Activated effector memory CD4-positive, alpha-beta T cell treated with Interleukin-2 at 50 U/mL for 16 hours (primary cell): ENCODE results near the gene YLPM1.
"Not testable (repeated sequence)": the region's sequence is repeated elsewhere in the genome, so short reads cannot be mapped to it uniquely, and the experiment has no call there.

Experiments used
- DNase-seq: peaks from one replicate; pipeline ENCODE4 v3.0.0-alpha.2; 2020

YLPM1 gene, protein sequence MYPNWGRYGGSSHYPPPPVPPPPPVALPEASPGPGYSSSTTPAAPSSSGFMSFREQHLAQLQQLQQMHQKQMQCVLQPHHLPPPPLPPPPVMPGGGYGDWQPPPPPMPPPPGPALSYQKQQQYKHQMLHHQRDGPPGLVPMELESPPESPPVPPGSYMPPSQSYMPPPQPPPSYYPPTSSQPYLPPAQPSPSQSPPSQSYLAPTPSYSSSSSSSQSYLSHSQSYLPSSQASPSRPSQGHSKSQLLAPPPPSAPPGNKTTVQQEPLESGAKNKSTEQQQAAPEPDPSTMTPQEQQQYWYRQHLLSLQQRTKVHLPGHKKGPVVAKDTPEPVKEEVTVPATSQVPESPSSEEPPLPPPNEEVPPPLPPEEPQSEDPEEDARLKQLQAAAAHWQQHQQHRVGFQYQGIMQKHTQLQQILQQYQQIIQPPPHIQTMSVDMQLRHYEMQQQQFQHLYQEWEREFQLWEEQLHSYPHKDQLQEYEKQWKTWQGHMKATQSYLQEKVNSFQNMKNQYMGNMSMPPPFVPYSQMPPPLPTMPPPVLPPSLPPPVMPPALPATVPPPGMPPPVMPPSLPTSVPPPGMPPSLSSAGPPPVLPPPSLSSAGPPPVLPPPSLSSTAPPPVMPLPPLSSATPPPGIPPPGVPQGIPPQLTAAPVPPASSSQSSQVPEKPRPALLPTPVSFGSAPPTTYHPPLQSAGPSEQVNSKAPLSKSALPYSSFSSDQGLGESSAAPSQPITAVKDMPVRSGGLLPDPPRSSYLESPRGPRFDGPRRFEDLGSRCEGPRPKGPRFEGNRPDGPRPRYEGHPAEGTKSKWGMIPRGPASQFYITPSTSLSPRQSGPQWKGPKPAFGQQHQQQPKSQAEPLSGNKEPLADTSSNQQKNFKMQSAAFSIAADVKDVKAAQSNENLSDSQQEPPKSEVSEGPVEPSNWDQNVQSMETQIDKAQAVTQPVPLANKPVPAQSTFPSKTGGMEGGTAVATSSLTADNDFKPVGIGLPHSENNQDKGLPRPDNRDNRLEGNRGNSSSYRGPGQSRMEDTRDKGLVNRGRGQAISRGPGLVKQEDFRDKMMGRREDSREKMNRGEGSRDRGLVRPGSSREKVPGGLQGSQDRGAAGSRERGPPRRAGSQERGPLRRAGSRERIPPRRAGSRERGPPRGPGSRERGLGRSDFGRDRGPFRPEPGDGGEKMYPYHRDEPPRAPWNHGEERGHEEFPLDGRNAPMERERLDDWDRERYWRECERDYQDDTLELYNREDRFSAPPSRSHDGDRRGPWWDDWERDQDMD (N-terminal part only)

DNA sequence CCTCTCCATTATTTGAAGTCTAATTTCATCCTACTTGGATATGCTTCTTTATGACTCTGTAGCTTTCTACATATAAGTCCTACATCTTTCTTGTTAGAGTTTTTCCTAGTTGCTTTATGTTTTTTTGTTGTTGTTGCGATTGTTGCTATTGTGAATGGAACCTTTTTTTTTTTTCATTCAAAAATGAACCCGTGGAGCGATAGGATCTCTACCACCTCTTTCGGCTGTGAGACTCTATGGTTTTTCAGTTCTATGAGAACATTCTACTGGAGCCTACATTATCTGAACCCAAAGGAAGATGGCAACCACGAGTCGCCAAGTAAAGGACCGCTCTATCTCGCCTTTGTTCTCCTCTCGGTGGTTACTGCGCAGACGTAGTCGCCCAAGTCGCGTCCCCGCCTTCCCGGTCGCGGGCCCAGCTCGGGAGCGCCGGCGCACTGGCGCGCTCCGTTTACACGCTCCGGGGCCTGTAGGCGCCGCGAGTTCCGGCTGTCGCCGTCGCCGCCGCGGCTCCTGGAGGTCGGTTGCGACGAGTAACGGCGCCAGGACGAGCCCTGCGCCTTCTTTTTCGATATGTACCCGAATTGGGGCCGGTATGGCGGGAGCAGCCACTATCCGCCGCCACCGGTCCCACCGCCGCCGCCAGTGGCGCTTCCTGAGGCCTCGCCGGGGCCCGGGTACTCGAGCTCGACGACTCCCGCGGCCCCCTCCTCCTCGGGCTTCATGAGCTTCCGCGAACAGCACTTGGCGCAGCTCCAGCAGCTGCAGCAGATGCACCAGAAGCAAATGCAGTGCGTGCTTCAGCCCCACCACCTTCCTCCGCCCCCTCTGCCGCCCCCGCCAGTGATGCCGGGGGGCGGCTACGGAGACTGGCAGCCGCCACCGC is at the start of gene YLPM1:
YLPM1 (plus strand) TSS at position 400 of the 886 bp plus-strand sequence; CDS start at position 574, 174 bp downstream.
- peak; percentile 92 for DNase-seq

DNA sequence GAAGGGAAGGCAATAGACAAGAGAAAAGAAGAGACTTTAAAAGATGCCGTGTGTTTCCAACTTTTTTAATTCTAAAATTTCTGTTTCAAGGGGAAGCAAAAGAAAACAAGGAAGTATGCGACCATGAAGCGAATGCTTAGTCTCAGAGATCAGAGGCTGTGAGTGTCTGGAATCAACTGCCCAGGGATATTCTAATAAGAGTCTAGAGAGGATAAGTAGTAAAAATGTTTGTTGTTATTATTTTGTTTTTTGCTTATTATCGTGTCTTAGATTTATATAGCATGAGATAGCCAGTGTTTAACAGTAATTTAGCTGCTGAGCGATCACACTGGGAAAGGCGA is 49.8 kb upstream of the YLPM1 start:
- DNase-seq, result no peak

DNA sequence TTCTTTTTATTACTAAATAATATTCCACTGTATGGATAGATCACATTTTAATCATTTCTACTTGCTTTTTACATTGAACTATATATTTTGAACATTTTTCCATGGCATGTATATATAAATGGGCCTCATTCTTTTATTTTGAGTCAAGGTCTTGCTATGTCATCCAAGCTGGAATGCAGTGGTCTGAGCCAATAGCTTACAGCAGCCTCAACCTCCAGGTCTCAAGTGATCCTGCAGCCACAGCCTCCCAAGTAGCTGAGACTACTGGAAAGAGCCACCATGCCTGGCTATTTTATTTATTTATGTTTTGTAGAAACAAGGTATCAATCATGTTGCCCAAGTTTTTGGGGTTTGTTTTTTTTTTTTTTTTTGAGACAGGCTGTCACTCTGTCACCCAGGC is 42.6 kb upstream of the YLPM1 start:
- no peak for DNase-seq

DNA sequence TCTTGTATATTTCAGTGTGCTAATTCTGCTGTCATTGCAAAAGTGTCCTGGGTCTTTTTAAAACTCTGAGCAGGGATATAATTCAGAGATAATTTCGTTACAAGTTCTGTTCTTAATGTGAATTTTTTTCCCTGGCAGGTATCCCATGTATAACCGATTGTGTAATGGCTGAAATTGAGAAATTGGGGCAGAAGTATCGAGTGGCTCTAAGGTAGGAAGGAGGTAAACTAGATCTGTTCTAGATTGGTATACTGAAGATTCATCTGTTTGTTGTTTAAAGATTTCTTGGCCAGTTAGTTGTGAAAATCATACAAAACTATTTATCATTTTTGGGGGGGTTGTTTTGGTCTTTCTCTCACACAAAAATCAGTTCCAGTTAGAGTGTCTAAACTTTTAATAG is 40.0 kb upstream of the YLPM1 start:
- no peak for DNase-seq

DNA sequence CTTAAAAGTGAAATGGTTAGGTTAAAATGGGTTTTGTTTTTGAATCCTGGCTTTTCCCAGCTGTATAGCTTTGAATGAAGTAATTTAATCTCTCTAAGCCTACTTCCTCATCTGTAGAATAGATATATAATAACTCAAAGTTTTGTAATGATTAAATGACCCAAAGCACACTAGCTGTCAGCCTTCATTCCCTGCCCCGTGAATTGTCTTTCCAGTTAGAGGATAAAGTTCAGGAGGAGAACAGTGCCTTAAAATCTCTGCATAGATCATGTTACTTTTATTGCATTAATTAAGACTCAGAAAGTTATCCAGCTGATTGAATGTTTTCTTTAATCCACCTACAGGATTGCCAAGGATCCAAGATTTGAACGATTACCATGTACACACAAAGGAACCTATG is 30.7 kb upstream of the YLPM1 start:
- no peak for DNase-seq

DNA sequence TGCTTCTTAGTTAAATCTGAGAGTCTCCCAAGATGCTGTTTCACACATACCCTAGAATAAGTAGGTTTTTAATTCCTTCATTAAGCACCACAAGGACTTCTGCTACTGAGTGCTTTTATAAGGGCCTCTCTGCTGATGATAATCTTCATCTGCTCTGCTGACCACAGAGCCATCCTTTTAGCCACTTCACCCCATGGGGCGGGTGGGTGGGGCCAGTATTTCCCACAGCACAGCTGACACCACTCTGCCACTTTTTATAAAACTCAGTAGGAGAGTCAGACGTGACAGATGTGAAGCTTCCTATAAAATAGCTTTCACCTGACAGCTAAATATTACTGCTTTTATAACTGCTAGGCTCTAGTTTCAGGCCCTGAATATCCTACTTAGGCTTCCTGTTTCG is 29.9 kb upstream of the YLPM1 start:
- DNase-seq, result no peak

DNA sequence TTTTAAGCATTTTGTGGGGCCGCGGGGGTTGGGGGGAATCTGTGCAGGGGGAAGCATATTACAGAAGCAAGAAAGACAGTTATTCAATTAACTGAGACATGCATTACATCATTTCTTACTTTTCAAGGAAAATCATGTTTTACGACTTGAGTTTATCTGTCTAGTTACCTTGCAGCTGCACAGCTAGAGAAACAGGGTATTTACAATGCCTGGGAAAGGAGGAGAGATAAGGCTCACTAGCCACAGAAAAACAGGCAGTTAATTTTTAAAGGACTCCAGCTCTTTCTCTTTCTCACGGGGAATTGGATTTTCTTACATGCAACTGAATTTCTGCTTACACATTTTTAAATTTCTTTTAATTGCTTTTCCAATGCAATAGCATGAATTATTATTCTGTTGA is 28.0 kb upstream of the YLPM1 start:
- DNase-seq, result no peak

DNA sequence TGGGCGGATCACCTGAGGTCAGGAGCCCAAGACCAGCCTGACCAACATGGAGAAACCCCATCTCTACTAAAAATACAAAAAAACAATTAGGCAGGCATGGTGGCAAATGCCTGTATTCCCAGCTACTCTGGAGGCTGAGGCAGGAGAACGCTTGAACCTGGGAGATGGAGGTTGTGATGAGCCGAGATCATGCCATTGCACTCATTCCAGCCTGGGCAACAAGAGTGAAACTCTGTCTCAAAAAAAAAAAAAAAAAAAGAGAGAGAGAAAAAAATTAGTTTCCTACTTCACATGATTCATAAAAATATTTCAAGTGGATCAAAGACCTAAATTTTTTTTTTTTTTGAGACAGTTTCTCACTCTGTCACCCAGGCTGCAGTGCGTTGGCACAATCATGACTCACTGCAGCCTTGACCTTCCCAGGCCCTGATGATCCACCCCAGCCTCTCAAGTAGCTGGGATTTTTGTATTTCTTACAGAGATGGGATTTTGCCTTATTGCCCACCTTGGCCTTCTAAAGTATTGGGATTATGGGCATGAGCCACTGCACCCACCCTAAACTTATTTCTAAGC is 25.3 kb upstream of the YLPM1 start:
- no peak for DNase-seq

DNA sequence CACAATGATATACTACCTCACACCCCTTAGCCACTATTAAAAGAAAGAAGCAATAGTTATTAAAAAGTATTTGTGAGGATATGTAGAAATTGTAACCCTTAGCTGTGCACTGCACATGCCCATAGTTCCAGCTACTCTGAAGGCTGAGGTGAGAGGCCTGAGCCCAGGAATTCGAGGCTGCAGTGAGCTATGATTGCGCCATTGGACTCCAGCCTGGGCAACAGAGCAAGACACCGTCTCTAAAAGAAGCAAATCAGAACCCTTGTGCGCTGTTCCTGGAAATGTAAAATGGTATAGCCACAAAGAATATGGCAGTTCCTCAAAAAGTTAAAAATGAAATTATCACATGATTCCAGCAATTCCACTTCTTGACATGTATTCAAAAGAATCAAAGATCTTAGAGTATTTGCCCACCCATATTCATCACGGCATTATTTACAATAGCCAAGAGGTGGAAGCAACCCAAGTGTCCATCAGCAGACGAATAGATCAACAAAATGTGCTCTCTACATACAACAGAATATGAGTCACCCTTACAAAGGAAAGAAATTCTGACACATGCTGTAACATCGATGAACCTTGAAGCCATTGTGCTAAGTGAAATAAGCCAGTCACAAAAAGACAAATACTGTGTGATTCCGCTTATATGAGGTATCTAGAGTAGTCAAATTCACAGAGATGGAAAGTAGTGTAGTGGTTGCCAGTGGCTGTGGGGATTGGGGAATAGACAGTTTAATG is 23.7 kb upstream of the YLPM1 start:
- no peak for DNase-seq

DNA sequence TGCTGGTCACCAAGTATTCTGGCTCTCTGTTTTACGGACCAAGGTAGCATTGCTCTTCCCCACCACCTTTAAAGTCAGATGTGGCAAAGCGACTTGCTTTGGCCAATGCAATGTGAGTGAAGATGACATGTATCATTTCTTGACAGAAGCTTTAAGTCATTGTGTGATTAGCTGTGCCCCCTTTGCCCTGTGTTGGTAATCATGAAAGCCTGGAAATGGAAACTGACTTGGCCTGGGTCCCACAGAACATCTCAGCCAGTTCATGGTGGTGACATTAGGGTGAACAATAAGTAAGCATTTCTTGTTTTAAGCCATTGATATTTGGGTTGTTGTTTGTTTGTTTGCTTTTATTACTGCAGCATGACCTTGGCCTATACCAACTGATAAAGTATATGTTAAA is 15.9 kb upstream of the YLPM1 start:
- DNase-seq, result no peak

DNA sequence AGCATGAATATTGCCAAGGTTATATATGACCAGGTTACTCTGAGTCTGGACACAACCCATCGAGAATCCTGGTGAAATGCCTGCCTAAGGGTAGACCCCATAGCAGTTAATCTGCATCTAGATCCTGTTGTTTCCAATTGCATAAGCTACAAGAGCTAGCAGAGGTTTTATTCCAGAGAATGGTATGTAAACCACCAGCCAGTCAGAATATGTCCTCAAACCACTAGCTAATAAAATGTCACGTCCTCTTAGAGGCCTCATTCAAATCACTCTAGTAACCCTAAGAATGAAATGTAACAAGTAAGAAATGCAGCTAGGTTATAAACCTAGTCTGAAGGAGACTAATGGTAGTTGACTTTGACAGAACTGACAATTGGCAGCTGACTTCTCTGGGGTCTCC is 9.0 kb upstream of the YLPM1 start:
- no peak for DNase-seq

DNA sequence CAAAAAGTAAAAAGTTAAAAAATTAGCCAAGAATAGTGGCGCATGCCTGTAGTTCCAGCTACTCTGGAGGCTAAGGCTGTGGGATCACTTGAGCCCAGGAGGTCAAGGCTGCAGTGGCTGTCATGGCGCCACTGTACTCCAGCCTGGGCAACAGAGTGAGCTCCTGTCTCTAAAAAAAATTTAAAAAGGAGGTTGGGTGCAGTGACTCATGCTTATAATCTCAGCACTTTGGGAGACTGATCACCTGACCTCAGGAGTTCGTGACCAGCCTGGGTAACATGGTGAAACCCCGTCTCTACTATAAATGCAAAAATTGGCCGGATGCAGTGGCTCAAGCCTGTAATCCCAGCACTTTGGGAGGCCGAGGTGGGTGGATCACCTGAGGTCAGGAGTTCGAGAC is 8.2 kb upstream of the YLPM1 start:
- DNase-seq, result no peak

DNA sequence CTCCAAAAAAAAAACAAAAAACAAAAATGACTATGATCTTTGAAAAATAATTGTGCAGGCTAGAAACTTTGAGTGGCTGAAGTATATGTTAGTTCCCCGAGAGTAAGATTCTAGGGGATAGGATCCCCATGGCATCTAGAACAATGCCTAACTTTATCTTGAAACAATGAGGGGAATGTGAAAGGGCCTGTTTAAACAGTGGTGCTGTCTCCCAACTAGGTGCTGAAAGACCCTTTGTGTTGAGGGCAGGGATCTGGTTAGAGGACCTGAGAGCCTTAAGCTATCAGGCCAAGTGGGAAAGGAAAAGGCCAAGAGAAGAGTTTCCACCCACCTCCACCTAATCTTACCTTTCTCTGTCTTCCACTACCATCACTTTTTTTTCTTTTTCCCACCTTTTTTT is 6.8 kb upstream of the YLPM1 start:
- no peak for DNase-seq

DNA sequence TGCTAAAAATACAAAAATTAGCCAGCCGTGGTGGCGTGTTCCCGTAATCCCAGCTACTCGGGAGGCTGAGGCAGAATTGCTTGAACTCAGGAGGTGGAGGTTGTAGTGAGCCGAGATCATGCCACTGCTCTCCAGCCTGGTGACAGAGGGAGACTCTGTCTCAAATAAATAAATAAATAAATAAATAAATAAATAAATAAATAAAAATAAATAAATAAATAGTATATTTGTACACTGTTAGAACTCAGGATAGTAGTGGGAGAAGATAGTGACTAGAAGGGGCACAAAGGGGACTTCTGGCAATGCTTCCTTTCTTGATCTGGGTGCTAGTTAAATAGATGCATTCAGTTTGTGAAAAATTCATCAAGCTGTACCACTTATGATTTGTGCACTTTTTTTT is 4.6 kb upstream of the YLPM1 start:
- DNase-seq, result not testable (repeated sequence)

DNA sequence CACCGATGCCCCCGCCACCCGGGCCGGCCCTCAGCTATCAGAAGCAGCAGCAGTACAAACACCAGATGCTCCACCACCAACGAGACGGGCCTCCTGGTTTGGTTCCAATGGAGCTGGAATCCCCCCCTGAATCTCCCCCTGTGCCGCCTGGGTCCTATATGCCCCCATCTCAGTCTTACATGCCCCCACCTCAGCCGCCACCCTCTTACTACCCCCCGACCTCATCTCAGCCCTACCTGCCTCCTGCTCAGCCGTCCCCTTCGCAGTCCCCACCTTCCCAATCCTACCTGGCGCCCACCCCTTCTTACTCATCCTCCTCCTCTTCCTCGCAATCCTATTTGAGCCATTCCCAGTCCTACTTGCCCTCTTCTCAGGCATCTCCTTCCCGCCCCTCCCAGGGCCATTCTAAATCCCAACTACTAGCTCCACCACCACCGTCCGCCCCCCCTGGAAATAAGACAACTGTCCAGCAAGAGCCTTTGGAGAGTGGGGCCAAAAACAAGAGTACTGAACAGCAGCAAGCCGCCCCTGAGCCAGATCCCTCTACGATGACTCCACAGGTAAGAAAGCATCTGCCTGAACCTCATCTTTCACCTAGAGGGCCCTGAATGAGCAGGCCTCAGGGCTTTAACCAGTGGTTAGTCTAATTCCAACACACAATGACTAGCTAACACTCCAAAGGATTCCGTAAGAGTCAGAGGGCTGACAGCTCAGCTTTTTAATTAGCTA is 851 bp downstream of the YLPM1 start:
- DNase-seq, result no peak

DNA sequence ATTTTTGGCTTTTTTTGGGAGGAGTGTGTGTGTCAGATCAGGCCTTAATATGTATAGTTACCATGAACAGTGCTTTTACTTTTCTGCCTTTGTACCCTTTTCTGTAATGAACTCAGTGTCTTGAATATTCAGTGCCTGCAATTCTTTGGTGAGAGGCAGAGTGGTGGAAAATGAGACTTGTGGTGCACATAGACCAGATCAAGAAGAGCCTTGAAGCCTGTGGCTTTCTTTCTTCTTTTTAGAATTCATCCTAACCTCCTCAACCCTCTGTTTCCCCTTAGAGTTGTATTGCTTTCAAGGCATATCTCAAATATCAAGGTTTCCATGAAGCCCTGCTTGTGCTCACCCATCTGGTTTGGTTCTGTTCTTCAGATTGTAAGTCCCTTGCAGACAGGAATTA is 2.6 kb downstream of the YLPM1 start:
- no peak for DNase-seq

DNA sequence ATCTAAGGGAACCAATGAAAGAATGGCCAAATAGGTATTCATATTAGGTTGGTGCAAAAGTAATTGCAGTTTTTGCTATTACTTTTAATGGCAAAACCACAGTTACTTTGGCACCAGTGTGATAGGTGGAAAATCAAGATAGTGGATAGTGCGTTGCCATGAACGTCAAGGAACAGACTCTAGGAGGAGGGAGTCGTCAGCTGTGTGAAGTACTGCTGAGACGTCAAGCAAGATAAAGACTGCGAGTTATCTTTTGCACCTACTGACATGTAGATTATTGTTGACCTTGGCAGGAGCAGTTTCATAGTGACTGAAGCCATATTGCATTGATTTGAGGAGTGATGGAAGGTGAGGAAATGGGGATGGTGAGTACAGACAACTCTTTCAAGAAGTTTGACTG is 8.3 kb downstream of the YLPM1 start:
- DNase-seq, result no peak

DNA sequence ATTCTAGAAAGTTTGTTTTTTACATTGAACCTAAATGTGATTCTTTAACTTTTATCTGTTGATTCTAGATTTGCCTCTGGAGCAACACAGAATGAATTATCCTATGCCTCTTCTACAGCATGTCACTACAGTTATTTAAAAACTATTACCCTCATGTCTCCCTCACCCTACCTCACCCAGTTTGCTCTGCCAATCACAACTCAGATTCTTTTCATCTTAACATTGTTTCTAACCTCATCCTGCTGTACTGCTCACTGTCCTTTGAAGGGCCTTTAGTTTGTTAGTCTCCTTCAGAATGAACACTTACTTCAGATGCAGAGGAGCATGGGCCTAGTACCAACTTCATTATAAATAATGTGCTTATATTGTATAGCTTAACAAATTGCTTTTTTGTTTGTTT is 21.5 kb downstream of the YLPM1 start:
- DNase-seq, result no peak

DNA sequence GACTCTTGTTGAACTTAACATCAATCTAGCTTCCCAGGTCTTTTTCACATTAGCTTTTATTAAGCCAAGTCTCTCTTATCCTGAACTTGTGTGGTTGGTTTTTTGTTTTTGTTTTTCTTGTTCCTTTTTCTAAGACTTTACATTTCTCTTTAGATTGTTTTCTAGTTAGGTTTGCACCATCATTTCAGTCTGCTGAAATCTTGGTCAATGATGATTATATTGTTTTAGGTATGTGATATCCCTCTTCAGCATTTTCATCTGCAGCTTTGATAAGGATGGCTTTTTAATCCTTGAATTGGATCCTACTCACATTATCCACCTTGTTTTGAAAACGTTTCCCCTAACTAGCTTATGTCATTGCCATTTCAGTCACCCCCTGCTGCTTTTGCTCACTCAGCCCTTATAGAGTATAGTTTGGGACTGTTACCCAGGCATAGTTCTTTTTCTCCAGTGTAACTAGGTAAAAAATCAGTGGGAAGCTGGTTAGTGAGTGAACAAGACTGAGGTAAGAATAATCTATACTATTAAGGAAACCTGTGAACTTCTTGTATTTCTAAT is 22.0 kb downstream of the YLPM1 start:
- DNase-seq, result no peak

DNA sequence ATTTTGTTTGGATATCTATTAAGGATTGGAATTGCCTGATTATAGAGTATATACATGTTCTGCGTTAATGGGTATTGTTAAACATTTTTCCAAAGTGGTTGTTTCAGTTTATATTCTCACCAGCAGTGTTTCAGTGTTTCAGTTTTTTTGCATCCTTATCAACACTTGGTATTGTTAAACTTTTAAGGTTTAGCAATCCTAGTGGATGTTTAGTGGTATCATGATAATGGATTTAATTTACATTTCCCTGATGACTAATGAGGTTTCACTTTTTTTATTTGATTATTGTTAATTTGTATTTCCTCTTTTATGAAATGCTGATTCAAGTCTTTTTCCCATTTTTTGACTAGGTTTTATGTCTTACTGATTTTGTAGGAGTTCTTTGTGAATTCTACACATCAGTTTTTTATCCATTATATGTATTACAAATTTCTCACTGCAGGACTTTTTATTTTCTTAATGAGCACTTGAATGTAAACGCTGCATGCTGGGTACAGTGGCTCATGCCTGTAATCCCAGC is 23.7 kb downstream of the YLPM1 start:
- DNase-seq, result no peak
